NCI-H2029 (cell line): ENCODE data around the gene ITPKC.
A peak's percentile ranks its signal among the peaks of the same experiment; 100 is the strongest.

Experiments
- DNase-seq: peaks from one replicate; lab custom pipeline; 2025; lab: John Stamatoyannopoulos, UW

ITPKC gene

GRCh38 chr19:40690050-40690692, 26.7 kb upstream of the ITPKC start, which contains the start of gene NUMBL:
NUMBL (minus strand) TSS chr19:40690651; CDS start chr19:40690483, 168 bp downstream.
- no peak for DNase-seq

DNA sequence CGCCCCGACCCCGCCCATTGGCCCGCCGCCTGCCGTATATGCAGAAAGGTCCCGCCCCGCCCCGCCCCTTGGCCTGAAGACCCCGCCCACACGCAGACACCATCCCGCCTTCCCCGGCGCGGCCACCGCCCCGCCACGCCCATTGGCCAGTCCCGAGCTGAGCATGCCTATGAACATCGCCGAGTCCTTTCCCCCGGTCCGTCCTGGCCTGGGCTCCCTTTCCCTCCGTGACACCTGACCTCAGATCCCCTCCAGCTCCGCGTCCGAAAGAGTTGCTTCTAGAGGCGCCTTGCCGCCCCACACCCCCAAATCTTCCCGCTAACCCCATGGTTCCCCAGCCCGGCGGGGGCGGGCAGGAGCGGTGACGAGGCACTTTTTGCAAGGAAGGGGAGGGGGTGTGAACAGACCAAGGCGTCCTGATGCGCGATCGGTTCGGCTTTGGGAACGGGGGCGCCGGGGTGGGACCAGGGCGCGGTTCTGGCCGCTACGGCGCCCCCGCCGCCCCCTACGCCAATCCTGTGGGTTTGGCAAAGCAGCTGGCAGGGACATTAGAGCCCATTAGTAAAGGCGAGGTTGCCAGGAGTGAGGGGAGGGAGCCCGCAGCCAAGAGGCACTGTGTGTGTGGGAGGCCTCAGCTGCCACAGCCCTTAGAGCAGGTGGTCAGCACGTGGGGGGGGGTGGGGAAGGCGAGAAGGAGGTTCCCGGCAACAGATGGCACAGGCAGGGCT, 26.1 kb upstream of the ITPKC start:
- DNase-seq = peak; percentile 91

DNA sequence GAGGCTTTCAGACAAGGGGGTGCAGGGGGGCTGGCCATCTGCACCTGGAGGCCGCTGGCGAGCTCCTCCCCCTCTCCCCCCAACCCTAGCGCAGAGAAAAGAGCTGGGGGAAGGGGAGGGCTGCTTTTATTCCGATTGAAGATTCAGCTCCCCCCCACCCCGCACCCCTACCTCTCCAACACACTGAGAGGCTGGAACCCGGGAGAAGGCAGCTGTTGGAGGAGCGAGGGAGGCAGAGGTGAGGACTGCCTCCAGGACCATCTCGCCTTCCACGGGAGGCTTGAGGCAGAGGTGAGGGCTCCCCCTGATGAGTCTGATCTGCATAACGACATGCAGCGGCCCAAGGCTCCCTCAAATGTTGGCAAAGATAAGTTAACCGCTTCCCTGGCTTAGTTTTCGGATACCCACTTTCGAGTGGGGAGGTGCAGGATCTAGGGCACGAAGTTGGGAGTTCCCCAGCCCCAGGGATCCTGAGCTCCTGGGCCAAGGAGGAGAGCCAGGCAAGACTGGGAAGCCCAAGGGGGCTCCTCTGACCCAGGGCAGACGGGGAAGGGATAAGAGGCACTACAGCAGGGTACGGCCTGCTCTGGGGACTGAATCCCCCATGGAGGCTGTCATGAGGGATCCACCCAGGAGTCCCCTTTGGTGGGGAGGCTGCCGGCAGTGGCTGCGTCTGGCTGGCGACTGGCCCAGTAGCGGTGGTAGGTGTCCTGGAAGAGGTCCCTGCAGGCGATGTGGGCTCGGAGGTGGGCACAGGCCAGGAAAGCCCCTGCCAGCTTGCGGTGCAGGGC, 25.3 kb upstream of the ITPKC start:
- no peak for DNase-seq

DNA sequence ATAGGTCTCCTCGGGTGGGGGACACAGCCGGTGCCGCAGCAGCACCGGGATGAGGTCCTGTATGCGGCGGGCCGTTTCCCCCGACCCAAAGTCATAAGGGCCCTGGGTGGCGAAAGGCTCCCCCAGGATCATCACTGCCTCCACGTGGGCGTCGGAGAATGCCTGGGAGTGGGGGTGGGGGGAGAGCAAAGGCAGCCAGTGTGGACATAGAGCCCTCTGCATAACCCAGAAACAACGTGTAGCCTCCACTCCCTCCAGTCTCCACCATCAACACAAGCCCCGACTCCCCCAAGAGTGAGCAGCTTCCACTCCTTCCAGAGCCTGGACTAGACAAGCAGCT, 24.7 kb upstream of the ITPKC start:
- no peak for DNase-seq

DNA sequence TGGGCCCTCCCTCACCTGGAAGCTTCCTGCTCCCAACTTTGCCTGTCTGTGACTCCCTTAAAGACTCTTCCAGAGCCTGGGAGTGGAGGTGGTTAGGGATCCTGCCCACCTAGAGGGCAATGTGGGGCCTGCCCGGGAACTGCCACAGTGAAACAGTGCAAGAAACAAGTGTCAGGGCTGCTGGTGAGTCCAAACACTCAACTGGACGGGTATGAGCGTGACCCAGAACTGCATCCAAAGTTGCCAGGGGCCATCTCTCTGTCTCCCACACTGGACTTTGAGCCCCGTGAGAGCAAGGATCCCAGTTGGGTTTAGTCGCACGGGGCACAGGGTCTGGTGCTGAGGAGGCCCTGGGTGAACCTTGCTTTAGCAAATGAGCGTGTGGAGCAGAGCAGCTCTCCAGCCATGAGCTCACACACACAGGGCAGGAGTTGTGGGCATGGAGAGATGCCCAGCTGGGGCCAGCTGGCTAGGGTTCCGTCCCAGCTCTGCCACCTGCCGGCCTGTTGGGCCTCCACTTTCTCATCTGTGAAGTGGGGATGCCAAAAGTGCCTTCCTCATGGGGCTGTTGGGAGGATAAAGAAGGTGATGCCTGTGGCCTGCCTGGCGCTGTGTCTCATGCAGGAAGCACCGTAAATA, 23.6 kb upstream of the ITPKC start:
- DNase-seq = no peak

DNA sequence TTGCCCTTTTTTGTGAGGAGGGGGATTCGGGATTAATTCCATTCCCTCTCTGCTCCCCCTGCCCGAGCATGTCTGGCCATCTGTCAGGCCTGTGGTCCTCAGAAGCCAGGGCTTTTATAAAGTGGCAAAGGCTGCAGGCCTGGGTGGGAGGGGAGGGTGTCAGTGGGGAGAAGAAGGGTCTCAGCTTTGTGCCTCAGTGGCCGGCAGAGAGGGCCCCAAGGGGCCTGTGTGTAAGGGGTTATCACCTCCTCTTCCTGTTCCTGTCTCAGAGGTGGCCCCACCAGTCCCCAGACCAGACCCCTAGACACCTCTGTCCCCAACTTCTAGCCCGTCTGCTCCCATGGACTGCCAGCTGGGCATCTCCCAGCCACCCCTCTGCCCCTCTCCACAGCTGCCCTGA, 23.0 kb upstream of the ITPKC start:
- DNase-seq = no peak

DNA sequence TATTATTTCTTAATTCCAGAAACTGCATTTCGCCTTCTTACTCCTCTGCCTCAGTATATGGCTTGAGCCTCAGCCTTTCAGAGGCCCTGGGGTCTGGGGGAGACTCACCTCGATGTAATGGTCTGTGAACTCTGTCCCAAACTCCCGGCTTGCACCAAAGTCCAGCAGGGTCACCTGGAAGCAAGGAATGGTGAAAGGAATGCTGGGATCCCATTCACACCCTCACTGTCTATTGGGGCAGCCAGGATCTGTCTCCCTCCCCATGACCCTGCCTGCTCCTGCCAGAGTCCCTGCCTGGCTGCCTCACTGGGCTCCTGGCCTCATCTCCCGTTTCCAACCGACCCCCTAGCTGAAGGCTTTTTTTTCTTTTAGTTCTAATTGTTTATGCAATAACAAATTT, 21.0 kb upstream of the ITPKC start:
- no peak for DNase-seq

DNA sequence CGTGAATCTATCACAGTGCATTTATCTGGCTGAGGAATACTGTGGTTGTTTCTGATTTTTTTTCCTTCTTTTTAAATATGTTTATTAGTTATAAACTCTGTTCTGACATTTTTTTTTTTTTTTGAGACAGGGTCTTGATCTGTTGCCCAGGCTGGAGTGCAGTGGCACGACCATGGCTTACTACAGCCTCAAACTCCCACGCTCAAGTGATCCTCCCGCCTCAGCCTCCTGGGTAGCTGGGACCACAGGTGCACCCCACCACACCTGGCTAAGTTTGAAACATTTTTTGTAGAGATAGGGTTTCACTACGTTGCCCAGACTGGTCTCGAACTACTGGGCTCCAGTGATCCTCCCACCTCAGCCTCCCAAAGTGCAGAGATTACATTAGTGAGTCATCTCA, 19.9 kb upstream of the ITPKC start:
- DNase-seq = no peak

GRCh38 chr19:40700083-40700482, 16.8 kb upstream of the ITPKC start:
- DNase-seq = no peak

DNA sequence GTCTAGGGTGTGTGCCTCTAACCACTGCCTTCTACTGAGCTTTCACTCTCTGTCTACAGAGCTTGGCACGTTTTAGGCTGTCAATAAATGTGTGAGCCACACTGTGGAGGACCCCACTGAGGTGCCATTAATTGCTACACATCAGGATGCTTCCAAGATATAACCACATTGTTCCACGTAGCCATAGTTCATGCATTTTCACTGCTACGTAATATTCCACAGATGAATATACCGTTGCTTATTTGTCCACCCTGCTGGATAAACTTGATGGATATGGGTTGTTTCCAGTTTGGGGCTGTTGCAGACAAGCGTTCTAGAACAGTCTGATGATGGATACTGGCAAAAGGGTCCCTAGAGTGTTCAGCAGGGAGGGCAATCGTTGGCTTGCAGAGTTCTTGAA, 15.2 kb upstream of the ITPKC start:
- no peak for DNase-seq

DNA sequence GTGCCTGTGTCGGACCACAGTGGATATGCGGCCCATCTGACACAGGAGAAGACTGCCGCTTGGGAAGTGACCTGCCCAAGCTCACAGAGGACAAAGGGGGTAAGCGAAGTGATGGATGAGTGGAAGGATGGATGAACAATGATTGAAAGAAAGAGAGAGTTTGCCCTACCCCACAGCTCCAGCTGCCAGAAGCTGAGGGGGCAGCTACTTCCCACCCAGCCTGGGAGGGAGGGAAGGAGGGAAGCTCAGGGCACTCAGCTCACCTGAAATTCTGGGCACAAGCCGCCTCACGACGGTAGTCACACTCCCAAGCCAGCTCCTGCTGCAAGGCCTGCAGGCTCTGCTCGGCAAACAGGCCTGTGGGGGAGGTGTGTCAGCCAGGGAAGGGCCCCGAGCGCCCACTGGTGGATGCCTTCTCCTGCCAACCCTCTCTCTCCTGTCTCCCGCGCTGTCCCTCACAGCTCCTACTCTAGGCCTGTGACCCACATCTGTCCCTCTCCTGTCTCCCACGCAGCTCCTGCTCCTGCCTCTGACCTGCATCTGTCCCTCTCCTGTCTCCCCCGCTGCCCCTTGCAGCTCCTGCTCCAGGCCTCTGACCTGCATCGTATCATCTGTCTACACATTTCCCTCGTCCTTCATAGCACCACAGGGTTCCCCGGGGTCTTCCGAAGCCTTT, 14.4 kb upstream of the ITPKC start:
- no peak for DNase-seq

GRCh38 chr19:40703029-40703755, 13.7 kb upstream of the ITPKC start:
- no peak for DNase-seq

GRCh38 chr19:40704491-40705361, 12.2 kb upstream of the ITPKC start:
- no peak for DNase-seq

GRCh38 chr19:40705362-40705651, 11.6 kb upstream of the ITPKC start:
- no peak for DNase-seq

GRCh38 chr19:40705950-40706619, 10.8 kb upstream of the ITPKC start:
- DNase-seq = no peak

DNA sequence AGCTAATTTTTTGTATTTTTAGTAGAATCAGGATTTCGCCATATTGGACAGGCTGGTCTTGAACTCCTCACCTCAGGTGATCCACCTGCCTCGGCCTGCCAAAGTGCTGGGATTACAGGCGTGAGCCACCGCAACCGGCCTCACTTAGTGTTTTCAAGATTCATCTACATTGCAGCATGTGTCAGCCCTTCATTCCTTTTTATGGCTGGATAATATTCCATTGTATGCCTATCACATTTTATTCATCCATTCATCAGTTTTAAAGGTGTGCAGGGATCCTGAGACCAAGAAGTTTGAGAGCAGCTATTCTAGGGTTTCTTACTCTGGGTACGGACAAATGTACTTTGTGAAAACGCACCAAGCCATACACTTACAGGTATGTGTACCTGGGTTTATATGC, 9.3 kb upstream of the ITPKC start:
- no peak for DNase-seq

DNA sequence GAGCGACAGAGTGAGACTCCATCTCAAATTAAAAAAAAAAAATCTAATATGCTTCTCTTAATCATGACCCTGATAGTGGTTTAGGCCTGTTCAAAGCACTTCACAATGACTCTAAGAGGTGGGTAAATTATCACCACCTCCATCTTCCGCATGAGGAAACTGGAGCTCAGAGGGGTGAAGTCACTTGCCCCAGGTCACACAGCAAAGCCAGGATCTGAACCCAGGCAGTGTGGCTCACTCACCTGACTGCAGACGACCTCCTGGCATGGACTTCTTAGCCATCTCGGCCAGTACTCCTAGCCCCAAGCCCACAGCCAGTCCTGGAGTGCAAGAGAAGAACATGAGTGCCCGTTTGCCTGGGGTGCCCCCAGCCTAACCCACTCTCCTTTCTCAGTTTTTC, 7.1 kb upstream of the ITPKC start:
- no peak for DNase-seq

GRCh38 chr19:40713939-40714338, 3.0 kb upstream of the ITPKC start:
- no peak for DNase-seq

DNA sequence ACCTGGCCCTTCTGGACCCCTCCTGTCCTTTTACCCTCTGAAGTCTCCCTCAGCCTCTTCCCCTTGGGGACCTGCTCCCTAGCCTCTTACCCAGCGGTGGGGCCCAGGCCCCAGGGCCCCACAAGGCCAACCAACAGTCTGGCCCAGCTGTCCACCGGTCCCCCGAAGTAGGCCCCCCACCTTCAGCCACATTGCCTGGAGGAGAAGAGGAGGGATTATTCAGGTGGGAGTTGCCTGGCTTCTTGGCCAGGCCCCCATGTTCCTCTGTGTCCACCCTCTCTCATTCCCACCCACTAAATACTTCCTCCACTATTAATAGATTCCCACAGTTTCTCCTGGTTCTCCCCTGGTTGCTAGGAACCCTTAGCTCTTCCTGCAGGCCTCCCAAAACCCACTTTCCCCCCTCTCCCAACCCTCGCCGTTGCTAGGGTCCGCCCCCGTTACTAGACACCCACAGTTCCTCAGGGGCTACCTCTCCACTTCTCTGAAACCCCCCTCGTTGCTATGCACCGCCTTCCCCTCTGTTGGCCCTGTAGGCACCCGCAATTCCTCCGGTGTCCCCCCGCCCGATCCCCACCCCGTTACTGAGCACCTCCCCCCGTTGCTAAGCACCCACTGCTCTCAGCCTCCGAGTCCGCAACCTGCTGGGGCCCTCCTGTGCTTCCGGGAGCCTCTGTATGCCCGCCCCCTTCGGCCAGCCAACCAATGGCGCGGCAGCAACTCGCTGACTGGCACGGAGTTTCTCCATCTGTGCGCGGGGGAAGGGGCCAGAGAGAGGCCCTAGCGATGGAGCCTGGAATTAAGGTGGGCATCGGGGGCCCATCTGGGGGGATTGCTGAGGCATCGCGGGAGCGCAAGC, 2.2 kb upstream of the ITPKC start:
- peak; percentile 80 for DNase-seq
